Urinary bladder (tissue), 4 donors: ENCODE data around the gene CYP2B6. TPM values are rescaled to one million over a fixed set of nuclear protein-coding genes. Genes with fewer than 3 reads are reported as not detected.
"Not testable (repeated sequence)": the region's sequence is repeated elsewhere in the genome, so short reads cannot be mapped to it uniquely, and the experiment has no call there.

Source experiments
- DNase-seq: peaks from one replicate; pipeline ENCODE4 v3.0.0-alpha.2; 2015; ENCODE audit errors: extremely low spot score
- H3K27ac ChIP-seq: one replicate; pipeline ENCODE4 v1.5.1; 2013; ENCODE audit warnings: low read depth, mild to moderate bottlenecking, moderate library complexity
- H3K36me3 ChIP-seq: one replicate; pipeline ENCODE4 v1.6.1; 2013; ENCODE audit warnings: mild to moderate bottlenecking, moderate library complexity; ENCODE audit not compliant: insufficient read depth
- H3K4me1 ChIP-seq: one replicate; pipeline ENCODE4 v1.6.1; 2013; ENCODE audit warnings: mild to moderate bottlenecking, moderate library complexity; ENCODE audit not compliant: insufficient read depth
- H3K4me3 ChIP-seq: one replicate; pipeline ENCODE4 v1.5.1; 2013; ENCODE audit warnings: low read depth, low read length
- WGBS: extraction: QIAGEN DNeasy Blood & Tissue Kit; methylation state at CpG from one replicate; pipeline ENCODE4 v1.1.7; 2013; 5-methylcytosine and 5-hydroxymethylcytosine counted together
- polyA plus RNA-seq: library from polyadenylated mRNA; stranded (reverse); fragments of 200-250 nt; gene quantifications from one replicate; pipeline ENCODE4 v1.2.3, GENCODE V29; 2013
- total RNA-seq: library from RNA; depleted of rRNA; stranded (reverse); fragments of >200 nt; gene quantifications from one replicate; pipeline ENCODE4 v1.2.3, GENCODE V29; 2014
- donor health status: healthy with polysubstance abuse.
- donor health status: healthy.

CYP2B6 gene
- total RNA-seq, result not detected
- 0.38 TPM for polyA plus RNA-seq

DNA sequence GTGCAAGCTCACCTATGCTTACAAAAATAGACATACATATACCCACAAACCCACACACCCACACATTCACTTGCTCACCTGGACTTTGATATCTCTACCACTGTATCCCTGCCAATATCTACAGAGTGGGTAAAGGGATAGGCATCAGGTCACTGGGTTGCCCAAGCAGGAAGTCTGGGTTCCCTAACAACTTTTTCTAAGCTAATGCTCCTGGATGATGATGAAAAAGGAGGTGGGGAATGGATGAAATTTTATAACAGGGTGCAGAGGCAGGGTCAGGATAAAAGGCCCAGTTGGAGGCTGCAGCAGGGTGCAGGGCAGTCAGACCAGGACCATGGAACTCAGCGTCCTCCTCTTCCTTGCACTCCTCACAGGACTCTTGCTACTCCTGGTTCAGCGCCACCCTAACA, at the start of gene CYP2B6:
Gene CYP2B6 (plus strand): TSS at position 311 of the 410 bp plus-strand sequence. CDS start 24 bp downstream, at position 335.
- no peak within 1 kb of the TSS for H3K4me3 ChIP-seq
- DNase-seq, result no peak
- WGBS, result 89% methylated on average over 2 of the region's 2 CpGs
- no peaks in the 10 kb centered on the region for H3K4me1 ChIP-seq
- no peaks in the 10 kb centered on the region for H3K36me3 ChIP-seq
- no peak within 1 kb of the TSS for H3K27ac ChIP-seq

DNA sequence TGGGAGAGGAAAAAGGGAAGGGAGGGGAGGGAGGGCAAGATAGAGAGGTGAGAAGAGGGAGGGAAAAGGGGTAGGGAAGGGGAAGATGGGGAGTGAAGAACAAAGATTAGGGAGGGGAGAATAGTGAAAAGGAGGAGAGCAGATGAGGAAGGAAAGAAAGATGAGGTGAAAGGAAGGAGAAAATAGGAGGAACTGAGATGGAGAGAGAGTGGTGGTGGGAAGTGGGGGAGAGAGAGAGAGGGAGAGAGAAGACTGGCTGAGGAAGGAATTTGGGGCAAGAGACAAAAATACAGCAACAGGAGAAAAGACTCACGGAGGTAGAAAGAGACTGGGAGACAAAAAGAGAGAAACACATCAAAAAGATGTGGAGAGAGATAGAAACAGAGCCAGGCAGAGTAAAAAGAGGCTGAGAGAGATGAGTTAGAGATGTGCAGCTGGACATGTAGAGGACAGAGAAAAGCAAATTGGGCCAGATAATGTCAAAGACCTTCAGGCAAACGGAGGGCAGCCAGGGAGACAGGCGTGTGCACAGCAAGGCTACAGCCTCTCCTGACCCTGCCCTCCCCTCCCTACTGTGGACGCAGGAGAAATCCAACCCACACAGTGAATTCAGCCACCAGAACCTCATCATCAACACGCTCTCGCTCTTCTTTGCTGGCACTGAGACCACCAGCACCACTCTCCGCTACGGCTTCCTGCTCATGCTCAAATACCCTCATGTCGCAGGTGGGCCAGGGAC, 49.4 kb upstream of the CYP2B6 start:
- H3K4me1 ChIP-seq, result no peaks in the 10 kb centered on the region
- WGBS, result 82% methylated on average over 9 of the region's 9 CpGs
- H3K36me3 ChIP-seq, result no peaks in the 10 kb centered on the region
- DNase-seq, result no peak
- H3K27ac ChIP-seq, result no peak overlapping the region
- no peak overlapping the region for H3K4me3 ChIP-seq

- WGBS, result 80% methylated on average over 2 of the region's 2 CpGs
- Histone ChIP-seq H3K4me3 (no peak overlapping the region), H3K36me3 (no peaks in the 10 kb centered on the region), H3K27ac (no peak overlapping the region), H3K4me1 (no peaks in the 10 kb centered on the region)
- DNase-seq, result no peak
These were observed 45.4 kb upstream of the CYP2B6 start for GRCh38 chr19:40945645-40946044.

DNA sequence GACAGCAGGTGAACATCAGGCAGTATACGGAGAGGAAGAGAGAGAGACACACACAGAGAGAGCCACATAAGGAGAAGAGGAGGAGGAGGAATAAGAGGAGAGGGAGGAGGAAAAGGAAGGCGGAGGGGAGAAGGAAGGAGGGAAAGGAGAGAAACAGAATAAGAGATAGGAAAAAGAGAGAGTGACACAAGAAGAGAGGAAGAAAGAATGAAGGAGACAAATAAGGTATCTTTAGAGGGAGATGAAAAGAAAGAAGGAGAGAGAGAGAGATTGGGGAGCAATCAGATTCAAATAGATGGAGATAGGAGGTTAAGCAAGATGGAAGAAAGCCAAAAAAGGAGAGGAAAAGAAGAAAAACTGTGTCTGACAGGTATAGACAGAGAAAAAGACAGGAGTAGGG, 44.0 kb upstream of the CYP2B6 start:
- no peak overlapping the region for H3K27ac ChIP-seq
- no peak overlapping the region for H3K4me3 ChIP-seq
- WGBS, result 82% methylated on average over 2 of the region's 2 CpGs
- no peaks in the 10 kb centered on the region for H3K36me3 ChIP-seq
- no peak for DNase-seq
- H3K4me1 ChIP-seq, result no peaks in the 10 kb centered on the region

DNA sequence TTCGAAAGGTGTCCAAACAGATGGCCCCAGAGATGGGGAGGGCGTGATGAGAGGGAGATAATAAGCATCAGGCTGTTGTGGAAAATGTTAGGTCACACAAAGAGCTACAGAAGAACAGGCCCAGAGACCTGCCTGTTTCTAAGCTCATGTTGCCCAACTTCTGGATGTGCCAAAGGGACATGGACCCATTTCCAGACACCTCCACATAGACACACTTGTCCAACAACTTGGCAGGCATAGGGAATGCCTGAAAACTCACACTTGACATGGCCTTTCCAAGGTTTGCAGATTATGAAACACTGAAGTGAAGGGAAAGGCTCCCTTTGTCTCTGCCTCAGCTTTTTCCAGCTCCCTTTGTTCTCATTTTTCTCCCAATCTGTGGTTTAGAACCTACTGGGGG, 43.5 kb upstream of the CYP2B6 start:
- WGBS, result 46% methylated on average over 2 of the region's 2 CpGs
- H3K4me3 ChIP-seq, result no peak overlapping the region
- no peak overlapping the region for H3K27ac ChIP-seq
- DNase-seq, result no peak
- no peaks in the 10 kb centered on the region for H3K36me3 ChIP-seq
- no peaks in the 10 kb centered on the region for H3K4me1 ChIP-seq

GRCh38 chr19:40948580-40949299, 42.3 kb upstream of the CYP2B6 start:
- Histone ChIP-seq H3K36me3 (no peaks in the 10 kb centered on the region), H3K4me1 (no peaks in the 10 kb centered on the region), H3K27ac (no peak overlapping the region), H3K4me3 (no peak overlapping the region)
- no peak for DNase-seq
- 91% methylated on average over 18 of the region's 18 CpGs for WGBS

DNA sequence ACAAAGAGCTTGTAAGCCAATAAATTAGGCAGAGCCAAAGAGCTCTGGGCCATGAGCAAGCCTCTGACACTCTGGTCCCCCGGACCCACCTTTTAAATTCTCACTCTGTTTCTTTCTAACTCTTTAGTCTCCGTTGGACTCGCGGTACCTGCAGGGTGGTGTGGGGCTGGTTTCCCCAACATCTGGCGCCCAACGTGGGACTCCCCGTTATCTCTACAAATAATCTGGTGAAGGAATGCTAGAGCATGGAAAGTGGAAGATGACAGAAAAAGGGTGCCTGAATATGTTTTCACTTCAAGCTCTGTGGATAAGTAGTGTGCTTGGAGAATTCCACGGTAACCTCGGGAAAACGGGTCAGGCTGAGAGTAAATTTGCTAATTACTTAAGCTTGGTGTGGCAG, 36.5 kb upstream of the CYP2B6 start:
- no peak for DNase-seq
- 82% methylated on average over 10 of the region's 10 CpGs for WGBS
- H3K27ac ChIP-seq, result no peak overlapping the region
- H3K4me3 ChIP-seq, result no peak overlapping the region
- H3K4me1 ChIP-seq, result no peaks in the 10 kb centered on the region
- no peaks in the 10 kb centered on the region for H3K36me3 ChIP-seq

DNA sequence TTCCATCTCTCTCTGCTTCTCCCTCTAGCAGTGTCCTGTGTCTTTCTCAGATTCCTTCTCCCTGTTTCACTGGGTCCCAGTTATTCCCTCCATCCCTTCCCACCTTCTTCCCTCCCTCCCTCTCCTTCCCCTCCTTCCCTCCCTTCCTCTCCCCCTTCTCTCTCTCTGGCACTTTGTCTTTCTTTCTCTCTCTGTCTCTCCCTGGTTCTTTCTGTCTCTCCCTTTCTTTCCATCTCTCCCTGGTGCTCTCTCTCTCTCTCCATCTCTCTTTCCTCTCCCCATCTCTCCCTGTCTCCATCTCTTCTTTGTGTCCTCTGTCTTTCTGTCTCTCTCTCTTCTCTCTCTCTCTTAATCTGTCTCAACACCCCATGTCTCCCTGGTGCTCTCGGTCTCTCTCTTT, 31.7 kb upstream of the CYP2B6 start:
- no peak overlapping the region for H3K27ac ChIP-seq
- 90% methylated on average over 1 of the region's 1 CpG for WGBS
- H3K4me1 ChIP-seq, result no peaks in the 10 kb centered on the region
- DNase-seq, result no peak
- no peak overlapping the region for H3K4me3 ChIP-seq
- H3K36me3 ChIP-seq, result no peaks in the 10 kb centered on the region

GRCh38 chr19:40960062-40960685, 30.9 kb upstream of the CYP2B6 start:
- 49% methylated on average over 1 of the region's 1 CpG for WGBS
- Histone ChIP-seq H3K4me3 (no peak overlapping the region), H3K36me3 (no peaks in the 10 kb centered on the region), H3K4me1 (no peaks in the 10 kb centered on the region), H3K27ac (no peak overlapping the region)
- no peak for DNase-seq

DNA sequence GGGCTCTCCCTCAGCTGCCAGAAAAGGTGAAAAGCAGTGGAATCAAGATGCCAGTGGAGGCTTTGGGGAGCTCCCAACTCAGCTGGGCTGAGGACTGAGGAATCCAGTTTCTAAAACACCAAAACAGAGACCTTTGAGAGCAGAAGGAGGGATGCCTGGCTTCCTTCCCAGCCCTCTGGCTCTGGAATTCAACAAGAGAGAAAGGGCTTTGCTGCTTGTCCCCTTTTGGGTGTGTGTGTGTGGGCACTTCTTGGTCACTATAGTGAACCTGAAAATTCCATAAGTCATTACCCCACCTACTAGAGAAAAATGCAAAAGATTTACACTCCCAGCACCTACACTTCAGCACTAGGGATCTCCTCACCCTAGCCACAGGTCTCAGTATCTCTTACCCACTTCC, 30.3 kb upstream of the CYP2B6 start:
- no peak for DNase-seq
- Histone ChIP-seq H3K4me3 (no peak overlapping the region), H3K27ac (no peak overlapping the region), H3K36me3 (no peaks in the 10 kb centered on the region), H3K4me1 (no peaks in the 10 kb centered on the region)

DNA sequence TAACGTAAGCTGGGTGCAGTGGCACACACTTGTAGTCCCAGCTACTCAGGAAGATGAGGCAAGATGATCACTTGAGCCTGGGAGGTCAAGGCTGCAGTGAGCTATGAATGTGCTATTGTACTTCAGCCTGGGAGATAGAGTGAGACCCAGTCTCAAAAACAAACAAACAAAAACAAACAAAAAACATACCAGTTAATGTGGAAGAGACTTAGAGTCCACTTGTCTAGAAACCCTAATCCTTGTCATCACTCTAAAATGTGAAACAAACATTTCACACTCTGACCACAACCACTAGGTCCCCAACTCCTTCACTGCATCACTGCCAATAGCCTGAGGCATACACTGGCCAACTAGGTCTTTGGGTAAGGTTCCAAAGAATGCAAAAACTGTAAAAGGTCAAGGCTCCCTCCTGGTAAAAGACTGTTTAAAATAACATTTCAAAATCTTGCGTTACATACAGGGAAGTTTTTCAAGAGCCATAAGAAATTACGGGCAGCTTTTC, 28.6 kb upstream of the CYP2B6 start:
- 41% methylated on average over 3 of the region's 3 CpGs for WGBS
- no peaks in the 10 kb centered on the region for H3K36me3 ChIP-seq
- DNase-seq, result no peak
- H3K27ac ChIP-seq, result no peak overlapping the region
- H3K4me3 ChIP-seq, result no peak overlapping the region
- no peaks in the 10 kb centered on the region for H3K4me1 ChIP-seq

GRCh38 chr19:40964361-40964760, 26.7 kb upstream of the CYP2B6 start:
- H3K4me1 ChIP-seq, H3K36me3 ChIP-seq, H3K27ac ChIP-seq, DNase-seq, H3K4me3 ChIP-seq: not testable (repeated sequence)
- WGBS, result 88% methylated on average over 3 of the region's 3 CpGs

- H3K4me3 ChIP-seq, H3K27ac ChIP-seq, H3K36me3 ChIP-seq, DNase-seq, H3K4me1 ChIP-seq: not testable (repeated sequence)
- WGBS, result 94% methylated on average over 20 of the region's 35 CpGs
These were observed 25.7 kb upstream of the CYP2B6 start for GRCh38 chr19:40965351-40965750.

DNA sequence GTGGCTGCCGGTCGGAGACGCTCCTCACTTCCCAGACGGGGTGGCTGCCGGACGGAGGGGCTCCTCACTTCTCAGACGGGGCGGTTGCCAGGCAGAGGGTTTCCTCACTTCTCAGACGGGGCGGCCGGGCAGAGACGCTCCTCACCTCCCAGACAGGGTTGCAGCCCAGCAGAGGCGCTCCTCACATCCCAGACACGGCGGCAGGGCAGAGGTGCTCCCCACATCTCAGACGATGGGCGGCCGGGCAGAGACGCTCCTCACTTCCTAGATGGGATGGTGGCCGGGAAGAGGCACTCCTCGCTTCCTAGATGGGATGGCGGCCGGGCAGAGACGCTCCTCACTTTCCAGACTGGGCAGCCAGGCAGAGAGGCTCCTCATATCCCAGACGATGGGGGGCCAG, 24.5 kb upstream of the CYP2B6 start:
- not testable (repeated sequence) for H3K27ac ChIP-seq, DNase-seq, H3K4me3 ChIP-seq, H3K4me1 ChIP-seq, H3K36me3 ChIP-seq
- 92% methylated on average over 23 of the region's 25 CpGs for WGBS
